ENCODE data around the gene BDH1. TPM values are rescaled to one million over a fixed set of nuclear protein-coding genes. Genes with fewer than 3 reads are reported as not detected.

The BDH1 gene
- total and polyA plus RNA-seq, 2 of the 13 experiments (the other 11 are each of a cell fraction or from before 2014, with no cell fraction given), result 21.2 to 71.9 TPM

DNA sequence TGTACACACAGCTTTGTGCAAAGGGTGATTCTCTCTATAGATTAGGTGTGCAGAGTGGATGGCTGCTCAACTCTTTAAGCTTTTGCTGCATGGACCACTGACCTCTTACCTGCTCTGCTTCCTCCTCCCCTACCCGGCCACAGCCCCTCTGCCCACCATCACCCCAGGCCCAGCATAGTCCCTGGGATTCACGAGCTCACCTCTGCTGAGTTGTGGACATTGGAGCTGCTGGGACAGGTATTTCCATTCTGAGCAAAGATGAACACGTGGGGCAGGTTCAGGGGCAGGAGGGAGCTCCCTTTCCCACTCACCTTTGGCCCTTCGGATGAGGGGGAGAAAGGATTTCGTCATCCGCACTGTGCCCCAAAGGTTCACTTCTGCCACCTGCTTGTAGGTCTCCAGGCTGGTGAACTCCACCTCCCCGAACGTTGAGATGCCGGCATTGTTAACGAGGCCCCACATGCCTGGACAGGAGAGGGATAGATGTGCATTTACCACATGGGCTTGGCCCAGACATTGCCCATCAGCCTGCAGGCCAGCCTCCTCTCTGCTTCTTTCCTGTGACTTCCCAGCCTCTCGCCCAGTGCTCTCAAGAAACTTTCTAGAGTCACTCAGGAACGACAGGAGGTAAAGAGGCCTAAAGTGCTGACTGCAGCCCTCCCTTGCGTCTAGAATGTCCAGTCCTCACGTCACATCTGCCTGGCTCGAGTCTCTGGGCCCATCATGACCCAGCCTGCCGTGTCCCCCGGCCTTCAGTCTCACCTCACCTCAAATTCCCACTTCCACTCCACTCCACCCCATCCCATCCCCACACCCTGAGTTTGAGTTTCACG is 41.6 kb downstream of the BDH1 start (continued):
- TF ChIP-seq, protein P1, sequence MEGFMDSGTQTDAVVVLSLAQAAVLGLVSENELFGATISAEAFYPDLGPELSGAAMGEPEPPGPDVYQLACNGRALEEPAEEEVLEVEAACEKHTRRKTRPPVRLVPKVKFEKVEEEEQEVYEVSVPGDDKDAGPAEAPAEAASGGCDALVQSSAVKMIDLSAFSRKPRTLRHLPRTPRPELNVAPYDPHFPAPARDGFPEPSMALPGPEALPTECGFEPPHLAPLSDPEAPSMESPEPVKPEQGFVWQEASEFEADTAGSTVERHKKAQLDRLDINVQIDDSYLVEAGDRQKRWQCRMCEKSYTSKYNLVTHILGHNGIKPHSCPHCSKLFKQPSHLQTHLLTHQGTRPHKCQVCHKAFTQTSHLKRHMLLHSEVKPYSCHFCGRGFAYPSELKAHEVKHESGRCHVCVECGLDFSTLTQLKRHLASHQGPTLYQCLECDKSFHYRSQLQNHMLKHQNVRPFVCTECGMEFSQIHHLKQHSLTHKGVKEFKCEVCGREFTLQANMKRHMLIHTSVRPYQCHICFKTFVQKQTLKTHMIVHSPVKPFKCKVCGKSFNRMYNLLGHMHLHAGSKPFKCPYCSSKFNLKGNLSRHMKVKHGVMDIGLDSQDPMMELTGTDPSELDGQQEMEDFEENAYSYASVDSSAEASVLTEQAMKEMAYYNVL (CRISPR knock-in tag; IDR thresholded peaks at IDR 0.05; ENCODE audit: borderline replicate concordance), result 0 out of 2 replicates have a peak, but pooled peaks have one; percentile 8
- TF ChIP-seq ZMYM2 (CRISPR knock-in tag; IDR thresholded peaks at IDR 0.05) (peak; percentile 69), REL (CRISPR knock-in tag; conservative IDR thresholded peaks at IDR 0.05) (no peak), KLF16 (CRISPR knock-in tag; IDR thresholded peaks at IDR 0.05) (0 out of 4 replicates have a peak, but pooled peaks of 1 of the 2 experiments have one; percentile 46), BCL6 (CRISPR knock-in tag; IDR thresholded peaks at IDR 0.05) (no peak), EP300 (IDR thresholded peaks at IDR 0.05; ENCODE audit: low read depth in 2 of 2, low read length in 2 of 2) (0 out of 4 replicates have a peak, but pooled peaks of 1 of the 2 experiments have one; percentile 14), EP300 (CRISPR knock-in tag; IDR thresholded peaks at IDR 0.05; ENCODE audit: borderline replicate concordance) (no peak), ZNF441 (CRISPR knock-in tag; IDR thresholded peaks at IDR 0.05; ENCODE audit: borderline replicate concordance) (no peak), ZFX (CRISPR knock-in tag; IDR thresholded peaks at IDR 0.05; ENCODE audit: low read depth) (peak; percentile 72), ZNF605 (CRISPR knock-in tag; IDR thresholded peaks at IDR 0.05) (peak; percentile 33; the same call in 1 of the 2 replicates), ZNF883 (CRISPR knock-in tag; IDR thresholded peaks at IDR 0.05; ENCODE audit: not compliant biosample characterization) (no peak), ZMYM4 (CRISPR knock-in tag; IDR thresholded peaks at IDR 0.05) (peak; percentile 52; the same call in 1 of the 2 replicates), HNF4A (CRISPR knock-in tag; IDR thresholded peaks at IDR 0.05) (peak; percentile 84), CCDC6 (CRISPR knock-in tag; IDR thresholded peaks at IDR 0.05) (peak; percentile 52; the same call in 1 of the 2 replicates), RORA (CRISPR knock-in tag; IDR thresholded peaks at IDR 0.05) (no peak), GATAD2A (CRISPR knock-in tag; IDR thresholded peaks at IDR 0.05) (peak; percentile 32; the same call in 1 of the 2 replicates)
- TF ChIP-seq, protein P2, sequence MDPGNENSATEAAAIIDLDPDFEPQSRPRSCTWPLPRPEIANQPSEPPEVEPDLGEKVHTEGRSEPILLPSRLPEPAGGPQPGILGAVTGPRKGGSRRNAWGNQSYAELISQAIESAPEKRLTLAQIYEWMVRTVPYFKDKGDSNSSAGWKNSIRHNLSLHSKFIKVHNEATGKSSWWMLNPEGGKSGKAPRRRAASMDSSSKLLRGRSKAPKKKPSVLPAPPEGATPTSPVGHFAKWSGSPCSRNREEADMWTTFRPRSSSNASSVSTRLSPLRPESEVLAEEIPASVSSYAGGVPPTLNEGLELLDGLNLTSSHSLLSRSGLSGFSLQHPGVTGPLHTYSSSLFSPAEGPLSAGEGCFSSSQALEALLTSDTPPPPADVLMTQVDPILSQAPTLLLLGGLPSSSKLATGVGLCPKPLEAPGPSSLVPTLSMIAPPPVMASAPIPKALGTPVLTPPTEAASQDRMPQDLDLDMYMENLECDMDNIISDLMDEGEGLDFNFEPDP (CRISPR knock-in tag; conservative IDR thresholded peaks at IDR 0.05), result 0 out of 2 replicates have a peak, but pooled peaks have one; percentile 66
- TF ChIP-seq, protein P3, sequence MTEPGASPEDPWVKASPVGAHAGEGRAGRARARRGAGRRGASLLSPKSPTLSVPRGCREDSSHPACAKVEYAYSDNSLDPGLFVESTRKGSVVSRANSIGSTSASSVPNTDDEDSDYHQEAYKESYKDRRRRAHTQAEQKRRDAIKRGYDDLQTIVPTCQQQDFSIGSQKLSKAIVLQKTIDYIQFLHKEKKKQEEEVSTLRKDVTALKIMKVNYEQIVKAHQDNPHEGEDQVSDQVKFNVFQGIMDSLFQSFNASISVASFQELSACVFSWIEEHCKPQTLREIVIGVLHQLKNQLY (CRISPR knock-in tag; IDR thresholded peaks at IDR 0.05), result 0 out of 2 replicates have a peak, but pooled peaks have one; percentile 24
- TF ChIP-seq, protein P4, sequence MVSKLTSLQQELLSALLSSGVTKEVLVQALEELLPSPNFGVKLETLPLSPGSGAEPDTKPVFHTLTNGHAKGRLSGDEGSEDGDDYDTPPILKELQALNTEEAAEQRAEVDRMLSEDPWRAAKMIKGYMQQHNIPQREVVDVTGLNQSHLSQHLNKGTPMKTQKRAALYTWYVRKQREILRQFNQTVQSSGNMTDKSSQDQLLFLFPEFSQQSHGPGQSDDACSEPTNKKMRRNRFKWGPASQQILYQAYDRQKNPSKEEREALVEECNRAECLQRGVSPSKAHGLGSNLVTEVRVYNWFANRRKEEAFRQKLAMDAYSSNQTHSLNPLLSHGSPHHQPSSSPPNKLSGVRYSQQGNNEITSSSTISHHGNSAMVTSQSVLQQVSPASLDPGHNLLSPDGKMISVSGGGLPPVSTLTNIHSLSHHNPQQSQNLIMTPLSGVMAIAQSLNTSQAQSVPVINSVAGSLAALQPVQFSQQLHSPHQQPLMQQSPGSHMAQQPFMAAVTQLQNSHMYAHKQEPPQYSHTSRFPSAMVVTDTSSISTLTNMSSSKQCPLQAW (CRISPR knock-in tag; IDR thresholded peaks at IDR 0.05), result 0 out of 2 replicates have a peak, but pooled peaks have one; percentile 17
- TF ChIP-seq, protein P5, sequence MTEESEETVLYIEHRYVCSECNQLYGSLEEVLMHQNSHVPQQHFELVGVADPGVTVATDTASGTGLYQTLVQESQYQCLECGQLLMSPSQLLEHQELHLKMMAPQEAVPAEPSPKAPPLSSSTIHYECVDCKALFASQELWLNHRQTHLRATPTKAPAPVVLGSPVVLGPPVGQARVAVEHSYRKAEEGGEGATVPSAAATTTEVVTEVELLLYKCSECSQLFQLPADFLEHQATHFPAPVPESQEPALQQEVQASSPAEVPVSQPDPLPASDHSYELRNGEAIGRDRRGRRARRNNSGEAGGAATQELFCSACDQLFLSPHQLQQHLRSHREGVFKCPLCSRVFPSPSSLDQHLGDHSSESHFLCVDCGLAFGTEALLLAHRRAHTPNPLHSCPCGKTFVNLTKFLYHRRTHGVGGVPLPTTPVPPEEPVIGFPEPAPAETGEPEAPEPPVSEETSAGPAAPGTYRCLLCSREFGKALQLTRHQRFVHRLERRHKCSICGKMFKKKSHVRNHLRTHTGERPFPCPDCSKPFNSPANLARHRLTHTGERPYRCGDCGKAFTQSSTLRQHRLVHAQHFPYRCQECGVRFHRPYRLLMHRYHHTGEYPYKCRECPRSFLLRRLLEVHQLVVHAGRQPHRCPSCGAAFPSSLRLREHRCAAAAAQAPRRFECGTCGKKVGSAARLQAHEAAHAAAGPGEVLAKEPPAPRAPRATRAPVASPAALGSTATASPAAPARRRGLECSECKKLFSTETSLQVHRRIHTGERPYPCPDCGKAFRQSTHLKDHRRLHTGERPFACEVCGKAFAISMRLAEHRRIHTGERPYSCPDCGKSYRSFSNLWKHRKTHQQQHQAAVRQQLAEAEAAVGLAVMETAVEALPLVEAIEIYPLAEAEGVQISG (CRISPR knock-in tag; IDR thresholded peaks at IDR 0.05), result peak; percentile 51; the same call in 1 of the 2 replicates
